ENCODE data around the gene GPATCH4.

DNA sequence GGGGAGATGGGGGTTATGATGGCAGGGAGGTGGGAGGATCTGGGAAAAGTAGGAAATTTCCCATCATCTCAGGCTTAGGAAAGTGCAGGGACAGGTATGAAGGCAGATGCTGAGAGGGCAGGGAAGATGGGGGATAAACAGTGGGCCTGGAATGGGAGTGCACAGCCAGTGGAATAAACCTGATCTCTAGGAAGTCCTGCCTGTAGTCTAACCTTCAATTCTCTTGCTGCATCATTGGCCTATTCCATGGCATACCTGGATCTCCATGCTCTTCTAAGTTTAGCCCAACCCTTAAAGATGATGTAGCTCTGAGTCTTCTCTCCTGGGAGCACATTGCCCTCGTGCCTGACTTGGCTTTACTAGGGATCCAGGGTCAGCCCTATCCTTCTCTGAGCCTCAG, 43.4 kb upstream of the GPATCH4 start:
- TF ChIP-seq SP1 (IDR thresholded peaks at IDR 0.05) (no peak), TAF1 (conservative IDR thresholded peaks at IDR 0.05) (no peak), YY1 (IDR thresholded peaks at IDR 0.05) (no peak), EGR1 (IDR thresholded peaks at IDR 0.05; ENCODE audit: low read depth in 2 of 2) (no peak), JUND (IDR thresholded peaks at IDR 0.05) (no peak), FOXA2 (IDR thresholded peaks at IDR 0.05) (no peak), FOXA1 (IDR thresholded peaks at IDR 0.05) (no peak)
- TF ChIP-seq, protein P1, sequence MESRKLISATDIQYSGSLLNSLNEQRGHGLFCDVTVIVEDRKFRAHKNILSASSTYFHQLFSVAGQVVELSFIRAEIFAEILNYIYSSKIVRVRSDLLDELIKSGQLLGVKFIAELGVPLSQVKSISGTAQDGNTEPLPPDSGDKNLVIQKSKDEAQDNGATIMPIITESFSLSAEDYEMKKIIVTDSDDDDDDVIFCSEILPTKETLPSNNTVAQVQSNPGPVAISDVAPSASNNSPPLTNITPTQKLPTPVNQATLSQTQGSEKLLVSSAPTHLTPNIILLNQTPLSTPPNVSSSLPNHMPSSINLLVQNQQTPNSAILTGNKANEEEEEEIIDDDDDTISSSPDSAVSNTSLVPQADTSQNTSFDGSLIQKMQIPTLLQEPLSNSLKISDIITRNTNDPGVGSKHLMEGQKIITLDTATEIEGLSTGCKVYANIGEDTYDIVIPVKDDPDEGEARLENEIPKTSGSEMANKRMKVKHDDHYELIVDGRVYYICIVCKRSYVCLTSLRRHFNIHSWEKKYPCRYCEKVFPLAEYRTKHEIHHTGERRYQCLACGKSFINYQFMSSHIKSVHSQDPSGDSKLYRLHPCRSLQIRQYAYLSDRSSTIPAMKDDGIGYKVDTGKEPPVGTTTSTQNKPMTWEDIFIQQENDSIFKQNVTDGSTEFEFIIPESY (IDR thresholded peaks at IDR 0.05), result no peak
- TF ChIP-seq, protein P2, sequence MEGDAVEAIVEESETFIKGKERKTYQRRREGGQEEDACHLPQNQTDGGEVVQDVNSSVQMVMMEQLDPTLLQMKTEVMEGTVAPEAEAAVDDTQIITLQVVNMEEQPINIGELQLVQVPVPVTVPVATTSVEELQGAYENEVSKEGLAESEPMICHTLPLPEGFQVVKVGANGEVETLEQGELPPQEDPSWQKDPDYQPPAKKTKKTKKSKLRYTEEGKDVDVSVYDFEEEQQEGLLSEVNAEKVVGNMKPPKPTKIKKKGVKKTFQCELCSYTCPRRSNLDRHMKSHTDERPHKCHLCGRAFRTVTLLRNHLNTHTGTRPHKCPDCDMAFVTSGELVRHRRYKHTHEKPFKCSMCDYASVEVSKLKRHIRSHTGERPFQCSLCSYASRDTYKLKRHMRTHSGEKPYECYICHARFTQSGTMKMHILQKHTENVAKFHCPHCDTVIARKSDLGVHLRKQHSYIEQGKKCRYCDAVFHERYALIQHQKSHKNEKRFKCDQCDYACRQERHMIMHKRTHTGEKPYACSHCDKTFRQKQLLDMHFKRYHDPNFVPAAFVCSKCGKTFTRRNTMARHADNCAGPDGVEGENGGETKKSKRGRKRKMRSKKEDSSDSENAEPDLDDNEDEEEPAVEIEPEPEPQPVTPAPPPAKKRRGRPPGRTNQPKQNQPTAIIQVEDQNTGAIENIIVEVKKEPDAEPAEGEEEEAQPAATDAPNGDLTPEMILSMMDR (IDR thresholded peaks at IDR 0.05; ENCODE audit: low read depth, low read length, missing input control), result no peak
- TF ChIP-seq, protein P3, sequence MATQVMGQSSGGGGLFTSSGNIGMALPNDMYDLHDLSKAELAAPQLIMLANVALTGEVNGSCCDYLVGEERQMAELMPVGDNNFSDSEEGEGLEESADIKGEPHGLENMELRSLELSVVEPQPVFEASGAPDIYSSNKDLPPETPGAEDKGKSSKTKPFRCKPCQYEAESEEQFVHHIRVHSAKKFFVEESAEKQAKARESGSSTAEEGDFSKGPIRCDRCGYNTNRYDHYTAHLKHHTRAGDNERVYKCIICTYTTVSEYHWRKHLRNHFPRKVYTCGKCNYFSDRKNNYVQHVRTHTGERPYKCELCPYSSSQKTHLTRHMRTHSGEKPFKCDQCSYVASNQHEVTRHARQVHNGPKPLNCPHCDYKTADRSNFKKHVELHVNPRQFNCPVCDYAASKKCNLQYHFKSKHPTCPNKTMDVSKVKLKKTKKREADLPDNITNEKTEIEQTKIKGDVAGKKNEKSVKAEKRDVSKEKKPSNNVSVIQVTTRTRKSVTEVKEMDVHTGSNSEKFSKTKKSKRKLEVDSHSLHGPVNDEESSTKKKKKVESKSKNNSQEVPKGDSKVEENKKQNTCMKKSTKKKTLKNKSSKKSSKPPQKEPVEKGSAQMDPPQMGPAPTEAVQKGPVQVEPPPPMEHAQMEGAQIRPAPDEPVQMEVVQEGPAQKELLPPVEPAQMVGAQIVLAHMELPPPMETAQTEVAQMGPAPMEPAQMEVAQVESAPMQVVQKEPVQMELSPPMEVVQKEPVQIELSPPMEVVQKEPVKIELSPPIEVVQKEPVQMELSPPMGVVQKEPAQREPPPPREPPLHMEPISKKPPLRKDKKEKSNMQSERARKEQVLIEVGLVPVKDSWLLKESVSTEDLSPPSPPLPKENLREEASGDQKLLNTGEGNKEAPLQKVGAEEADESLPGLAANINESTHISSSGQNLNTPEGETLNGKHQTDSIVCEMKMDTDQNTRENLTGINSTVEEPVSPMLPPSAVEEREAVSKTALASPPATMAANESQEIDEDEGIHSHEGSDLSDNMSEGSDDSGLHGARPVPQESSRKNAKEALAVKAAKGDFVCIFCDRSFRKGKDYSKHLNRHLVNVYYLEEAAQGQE (IDR thresholded peaks at IDR 0.05), result no peak

All from liver (tissue), 3 donors.